Stimulated activated CD4-positive, alpha-beta T cell treated with anti-CD3 and anti-CD28 coated beads, Interleukin-4, amount 100 ng/mL, for 48 hours (primary cell): ENCODE data around the gene FAM181A.

Source experiments
- DNase-seq, 2 donors: peaks; one replicate each; pipeline ENCODE4 v3.0.0-alpha.2; 2020; ENCODE audit warnings: low read depth in 2 of 2

The FAM181A gene

GRCh38 chr14:93962701-93963601 is 35.8 kb downstream of the FAM181A start:
- DNase-seq: no peak

- DNase-seq: no peak
Measured at GRCh38 chr14:93963692-93964091, 36.5 kb downstream of the FAM181A start.

- no peak for DNase-seq
Measured at GRCh38 chr14:93964281-93964680, 37.1 kb downstream of the FAM181A start.

GRCh38 chr14:93964820-93965286 is 37.7 kb downstream of the FAM181A start:
- no peak for DNase-seq

GRCh38 chr14:93965287-93965821 is 38.2 kb downstream of the FAM181A start:
- DNase-seq: no peak

- DNase-seq: no peak
Measured at GRCh38 chr14:93965946-93966474, 38.9 kb downstream of the FAM181A start.

- DNase-seq: no peak
Measured at GRCh38 chr14:93967637-93968250, 40.6 kb downstream of the FAM181A start.

GRCh38 chr14:93969082-93969828 is 42.1 kb downstream of the FAM181A start:
- DNase-seq: no peak

- peak in 1 of 2 donors; percentile 47 for DNase-seq
Measured at GRCh38 chr14:93970585-93970964, 43.4 kb downstream of the FAM181A start.

- peak; percentile 55 to 56 for DNase-seq
Measured at GRCh38 chr14:93970965-93971634, 44.0 kb downstream of the FAM181A start.

GRCh38 chr14:93971635-93972027 is 44.5 kb downstream of the FAM181A start:
- no peak for DNase-seq

GRCh38 chr14:93972618-93973205 is 45.6 kb downstream of the FAM181A start:
- DNase-seq: no peak

GRCh38 chr14:93973607-93974006 is 46.5 kb downstream of the FAM181A start:
- DNase-seq: no peak

GRCh38 chr14:93974299-93974698 is 47.2 kb downstream of the FAM181A start:
- DNase-seq: no peak

- no peak for DNase-seq
Measured at GRCh38 chr14:93974833-93975232, 47.7 kb downstream of the FAM181A start.

GRCh38 chr14:93975791-93976476 is 48.8 kb downstream of the FAM181A start:
- DNase-seq: no peak

- no peak for DNase-seq
Measured at GRCh38 chr14:93976477-93977057, 49.4 kb downstream of the FAM181A start, which contains the start of gene ASB2. Gene ASB2 (minus strand): TSS chr14:93976570. CDS start chr14:93964539, 12,031 bp downstream.

GRCh38 chr14:93977171-93977570 is 50.0 kb downstream of the FAM181A start:
- DNase-seq: no peak

GRCh38 chr14:93977790-93978581 is 50.8 kb downstream of the FAM181A start:
- peak; percentile 55 to 69 for DNase-seq
